ENCODE data around the gene TTI1.
A peak's percentile ranks its signal among the peaks of the same experiment; 100 is the strongest.
"Not testable (repeated sequence)": the region's sequence is repeated elsewhere in the genome, so short reads cannot be mapped to it uniquely, and the experiment has no call there.

Gene TTI1

GRCh38 chr20:37986873-37987601, 46.2 kb downstream of the TTI1 start:
- peak; percentile 21 for DNase-seq

- no peak for DNase-seq
Observed at GRCh38 chr20:37986044-37986858, 47.0 kb downstream of the TTI1 start.

- no peak for DNase-seq
Observed at GRCh38 chr20:37984018-37984785, 49.1 kb downstream of the TTI1 start.

GRCh38 chr20:37983286-37983685, 50.0 kb downstream of the TTI1 start:
- DNase-seq = no peak

GRCh38 chr20:37981568-37981967, 51.7 kb downstream of the TTI1 start:
- DNase-seq = no peak

GRCh38 chr20:37980876-37981275, 52.4 kb downstream of the TTI1 start:
- DNase-seq = no peak

GRCh38 chr20:37980383-37980782, 52.9 kb downstream of the TTI1 start:
- no peak for DNase-seq

- DNase-seq = no peak
Observed at GRCh38 chr20:37979021-37979985, 54.0 kb downstream of the TTI1 start.

- no peak for DNase-seq
Observed at GRCh38 chr20:37977786-37978185, 55.5 kb downstream of the TTI1 start.

GRCh38 chr20:37977338-37977737, 55.9 kb downstream of the TTI1 start:
- no peak for DNase-seq

GRCh38 chr20:37976887-37977286, 56.4 kb downstream of the TTI1 start:
- DNase-seq = no peak

- no peak for DNase-seq
Observed at GRCh38 chr20:37973059-37973910, 60.0 kb downstream of the TTI1 start.

- DNase-seq = no peak
Observed at GRCh38 chr20:37972256-37973058, 60.8 kb downstream of the TTI1 start.

GRCh38 chr20:37971561-37972127, 61.6 kb downstream of the TTI1 start:
- no peak for DNase-seq

GRCh38 chr20:37970856-37971245, 62.4 kb downstream of the TTI1 start:
- no peak for DNase-seq

GRCh38 chr20:37969949-37970855, 63.1 kb downstream of the TTI1 start:
- no peak for DNase-seq

GRCh38 chr20:37968841-37969401, 64.3 kb downstream of the TTI1 start:
- DNase-seq = peak; percentile 10

GRCh38 chr20:37963483-37963882, 69.8 kb downstream of the TTI1 start:
- DNase-seq = not testable (repeated sequence)

GRCh38 chr20:37961066-37961465, 72.2 kb downstream of the TTI1 start:
- no peak for DNase-seq
